Fibroblast of lung (primary cell): Measurements from ENCODE around the gene ZBTB40.

Experiments used
- CTCF ChIP-seq, 2 donors: IDR thresholded peaks in 1 of 2; conservative IDR thresholded peaks in 1 of 2; 1 replicate in 1 of 2; 2 replicates in 1 of 2; pipeline ENCODE4 v1.5.1; 2011 to 2012; ENCODE audit warnings: low read length in 2 of 2, control low read depth in 1 of 2, inconsistent platforms in 1 of 2, low read depth in 1 of 2, mild to moderate bottlenecking in 1 of 2
- EZH2 ChIP-seq: IDR thresholded peaks from 2 replicates; pipeline ENCODE4 v1.5.1; 2012; ENCODE audit warnings: low read length, control low read depth, mild to moderate bottlenecking; ENCODE audit errors: missing control alignments

GRCh38 chr1:22576617-22577016 lies 125.0 kb downstream of the ZBTB40 start:
- no peak for TF ChIP-seq CTCF (conservative IDR thresholded peaks at IDR 0.05 in 1 of 2, IDR thresholded peaks at IDR 0.05 in 1 of 2; ENCODE audit: low read depth in 1 of 2, low read length in 2 of 2)
- TF ChIP-seq EZH2, result no peak
